Stimulated activated CD4-positive, alpha-beta T cell treated with anti-CD3 and anti-CD28 coated beads, Interleukin-4, amount 100 ng/mL, for 24 hours (primary cell): ENCODE results near the gene RTL10.

ENCODE experiments used
- DNase-seq: peaks from one replicate; pipeline ENCODE4 v3.0.0-alpha.2; 2020

The RTL10 gene

DNA sequence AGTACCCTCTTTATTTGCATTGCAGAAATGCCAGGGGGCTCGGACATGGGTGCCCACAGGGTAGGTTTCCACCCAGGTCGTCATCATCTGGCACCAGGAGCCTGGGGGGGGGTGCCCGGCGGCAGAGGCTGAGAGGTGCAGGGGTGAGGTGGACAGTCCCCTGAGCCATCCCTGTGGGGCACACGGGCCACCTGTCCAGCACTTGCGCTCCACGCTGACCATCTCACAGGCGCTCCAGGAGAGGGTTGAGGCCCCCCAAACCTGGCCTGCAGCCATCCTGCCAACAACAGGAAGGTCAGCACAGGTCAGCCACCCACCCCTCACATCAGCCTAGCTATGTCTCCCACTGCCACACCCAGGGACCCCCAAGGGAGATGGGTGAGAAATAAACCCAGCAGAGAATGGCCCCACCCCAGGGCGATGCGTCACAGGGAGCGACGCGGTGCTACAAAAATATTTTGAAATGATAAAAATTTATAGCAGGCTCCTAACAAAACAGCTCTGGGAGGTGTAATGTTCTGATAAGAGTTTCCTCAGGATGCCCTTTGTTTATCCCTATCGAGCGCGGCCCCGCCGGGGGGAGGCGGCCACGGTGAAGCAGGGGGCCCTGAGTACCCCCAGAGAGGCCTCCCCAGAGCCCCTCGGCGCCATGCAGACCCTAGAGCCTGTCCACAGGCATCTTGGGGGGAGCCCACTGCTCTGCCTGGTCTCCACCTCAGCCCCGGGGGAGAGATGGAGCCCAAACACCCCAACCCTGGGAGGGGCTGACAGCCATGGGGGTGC is 21.0 kb upstream of the RTL10 start:
- no peak for DNase-seq

DNA sequence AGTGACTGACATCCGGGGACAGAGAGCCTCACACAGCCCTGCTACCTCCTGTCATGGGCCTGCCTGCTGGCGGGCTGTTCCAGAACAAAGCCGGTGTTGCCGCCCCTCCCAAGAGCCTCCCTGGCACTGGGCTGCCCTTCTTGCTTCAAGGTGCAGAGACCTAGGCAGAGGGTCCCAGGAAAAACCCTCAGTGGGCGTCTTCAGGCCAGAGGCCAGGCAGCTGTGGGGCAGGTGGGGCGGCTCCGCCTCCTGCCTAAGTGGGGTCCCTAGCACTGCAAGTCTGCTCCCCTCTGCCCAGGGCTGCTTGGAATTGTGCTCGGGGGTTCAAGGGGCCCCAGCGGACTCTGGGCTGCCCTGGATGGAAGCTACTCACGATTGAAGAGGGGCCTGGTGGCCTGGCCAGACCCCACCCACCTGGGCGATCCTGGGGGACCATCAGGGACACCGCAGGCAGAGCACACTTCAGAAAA is 20.4 kb upstream of the RTL10 start:
- no peak for DNase-seq

DNA sequence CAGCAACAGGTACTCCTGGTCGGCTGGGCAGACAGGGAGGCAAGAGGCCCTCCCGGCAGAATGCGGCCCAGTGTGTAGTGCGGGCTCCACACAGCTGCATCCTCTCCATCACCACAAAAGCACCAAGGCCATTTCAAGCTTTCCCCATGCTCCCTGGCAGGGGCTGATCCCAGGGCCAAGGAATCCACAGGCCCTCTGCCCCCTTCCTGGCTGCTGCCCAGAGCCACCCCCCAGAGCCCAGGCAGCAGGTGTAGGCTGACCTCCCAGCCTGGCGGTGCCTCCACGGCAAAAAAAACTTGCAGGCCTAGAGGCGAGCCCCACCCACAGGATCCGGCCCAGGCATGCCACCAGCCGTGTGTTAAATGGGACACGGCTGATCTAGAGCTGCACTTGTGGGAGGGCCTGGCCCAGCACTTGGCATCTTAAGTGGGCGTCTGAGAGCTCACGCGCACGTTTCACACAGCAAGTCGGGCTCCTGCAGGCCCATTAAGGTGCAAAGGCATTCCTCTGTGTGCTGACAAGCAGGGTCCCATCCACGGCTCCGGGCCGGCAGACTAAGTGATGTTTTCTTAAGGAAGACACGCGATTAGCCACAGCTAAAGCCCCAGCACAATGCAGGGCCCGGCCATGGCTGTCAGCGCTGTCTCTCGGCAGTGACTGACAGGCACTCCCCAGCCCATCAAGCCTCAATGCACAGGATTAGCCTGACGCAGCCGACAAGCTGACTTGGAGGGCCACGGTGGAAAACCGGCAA is 19.8 kb upstream of the RTL10 start:
- DNase-seq, result no peak

GRCh38 chr22:19873960-19874306 is 19.3 kb upstream of the RTL10 start:
- no peak for DNase-seq

DNA sequence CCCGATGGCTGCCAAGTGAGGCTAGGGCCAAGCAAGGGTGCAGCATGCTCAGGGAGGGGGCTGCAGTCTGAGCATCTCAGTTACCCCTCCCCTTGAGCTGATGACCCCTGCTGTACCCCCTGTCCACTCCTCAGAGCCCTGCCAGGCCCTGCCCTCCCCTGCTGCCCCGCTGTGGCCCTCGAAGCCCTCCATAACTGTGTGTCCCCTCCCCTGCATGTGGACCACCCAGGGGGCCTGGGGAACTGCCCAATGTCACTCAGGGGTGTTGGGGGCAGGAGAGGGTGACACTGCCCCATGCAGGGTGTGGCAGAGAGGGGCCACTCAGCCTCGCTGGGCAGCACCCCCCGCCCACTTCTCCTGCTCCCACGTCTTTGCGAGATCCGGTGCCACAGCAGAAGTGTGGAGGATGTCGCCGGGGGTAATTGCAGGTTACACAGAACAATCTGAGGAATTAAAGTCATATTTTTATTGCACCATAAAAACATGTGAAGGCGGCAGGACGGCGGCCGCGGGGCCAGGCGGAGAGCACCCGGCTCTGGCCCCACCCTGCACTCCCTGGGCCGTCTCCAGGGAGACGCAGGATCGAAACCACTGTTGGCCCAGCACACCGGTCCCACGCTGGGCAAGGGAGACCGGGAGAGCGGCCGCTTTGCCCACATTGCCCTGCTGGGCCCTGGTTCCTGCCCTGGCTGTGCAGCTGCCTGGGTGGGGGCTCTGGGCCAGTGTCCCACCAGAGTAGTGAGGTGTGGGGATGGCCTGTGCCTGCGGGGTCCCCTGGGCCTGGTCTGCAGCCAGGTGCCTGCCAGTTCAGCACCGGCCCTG is 18.7 kb upstream of the RTL10 start:
- no peak for DNase-seq

- DNase-seq, result no peak
These were observed 18.1 kb upstream of the RTL10 start for GRCh38 chr22:19872779-19873137.

DNA sequence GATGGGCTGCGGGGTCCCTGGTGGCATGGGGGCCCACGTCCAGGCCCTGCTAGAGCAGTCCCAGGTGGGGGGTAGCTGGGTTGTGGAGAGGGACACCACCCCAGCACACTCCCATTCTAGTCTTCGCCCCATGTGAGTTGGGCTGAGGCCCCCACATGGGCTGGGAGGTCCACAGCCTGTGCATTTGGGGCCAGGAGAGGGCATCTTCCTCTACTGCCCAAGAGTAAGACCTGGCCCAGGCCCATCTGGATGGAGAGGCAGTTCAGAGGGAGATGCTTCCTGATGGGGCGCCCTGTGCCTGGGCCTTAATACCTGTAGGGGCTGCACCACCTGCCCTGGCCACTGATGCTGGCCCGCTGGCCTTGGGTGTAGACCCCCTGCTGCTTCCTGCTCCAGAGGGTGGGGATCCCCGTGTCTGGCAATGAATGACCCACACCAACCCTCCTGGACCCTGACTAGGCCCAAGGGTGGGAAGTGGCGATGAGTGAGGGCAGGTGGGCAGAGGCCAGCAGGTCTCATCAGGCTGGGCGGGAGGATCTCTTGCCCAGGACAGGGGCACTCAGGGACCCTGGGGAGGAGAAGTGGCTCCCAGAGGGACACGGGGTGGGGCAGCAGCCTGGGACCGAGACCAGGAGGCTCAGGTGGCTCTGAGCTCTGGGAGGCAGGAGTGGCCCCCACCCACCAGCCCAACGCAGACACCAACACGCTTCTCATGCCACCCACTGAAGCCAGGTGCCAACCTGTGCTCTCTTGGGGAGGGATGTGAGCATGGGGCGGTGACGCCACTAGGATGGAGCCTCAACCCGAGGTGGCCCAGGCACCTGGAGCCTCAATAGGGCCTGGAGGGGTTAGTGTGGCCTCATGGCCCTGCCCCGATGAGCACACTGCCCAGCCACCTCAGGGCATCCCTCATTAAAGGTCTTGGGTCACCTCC is 17.4 kb upstream of the RTL10 start:
- no peak for DNase-seq

DNA sequence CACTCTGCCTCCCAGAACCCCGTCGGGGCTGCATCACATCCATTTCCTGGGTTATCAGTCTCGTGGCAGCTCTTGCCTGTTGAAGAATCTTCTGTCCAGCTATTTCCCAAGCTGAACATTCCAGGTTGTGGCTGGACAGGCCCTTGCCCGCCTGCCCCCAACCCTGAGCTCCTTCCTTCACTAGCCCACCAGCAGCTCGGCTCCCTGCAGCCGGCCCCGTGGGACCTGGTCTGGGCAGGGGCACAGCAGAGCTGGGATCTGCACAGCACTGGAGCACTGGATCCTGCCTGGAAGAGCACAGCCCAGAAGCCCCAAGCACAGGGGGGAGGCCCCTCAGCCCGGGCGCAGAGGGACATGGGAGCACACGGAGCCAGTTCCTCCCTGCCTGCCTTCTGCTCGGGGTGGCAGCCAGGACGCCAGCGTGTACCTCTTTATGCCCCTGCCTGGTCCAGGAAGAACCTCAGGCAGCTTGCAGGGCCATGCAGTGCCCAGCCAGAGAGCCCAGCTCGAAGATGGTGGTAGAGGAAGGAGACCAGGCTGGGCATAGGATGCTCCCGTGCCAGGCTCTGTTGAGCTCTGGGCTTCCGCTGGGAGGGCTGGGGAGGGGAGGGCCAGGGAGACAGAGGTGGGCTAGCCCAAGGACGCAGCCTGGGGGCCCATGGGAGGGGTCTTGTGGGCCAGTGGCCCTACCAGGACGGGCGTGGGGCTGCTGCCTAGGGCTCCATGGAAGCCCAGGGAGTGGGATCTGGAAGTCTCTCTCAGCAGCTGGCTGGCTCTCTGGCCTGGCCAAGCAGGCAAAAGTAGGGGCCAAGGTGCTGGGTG is 16.6 kb upstream of the RTL10 start:
- DNase-seq, result no peak

DNA sequence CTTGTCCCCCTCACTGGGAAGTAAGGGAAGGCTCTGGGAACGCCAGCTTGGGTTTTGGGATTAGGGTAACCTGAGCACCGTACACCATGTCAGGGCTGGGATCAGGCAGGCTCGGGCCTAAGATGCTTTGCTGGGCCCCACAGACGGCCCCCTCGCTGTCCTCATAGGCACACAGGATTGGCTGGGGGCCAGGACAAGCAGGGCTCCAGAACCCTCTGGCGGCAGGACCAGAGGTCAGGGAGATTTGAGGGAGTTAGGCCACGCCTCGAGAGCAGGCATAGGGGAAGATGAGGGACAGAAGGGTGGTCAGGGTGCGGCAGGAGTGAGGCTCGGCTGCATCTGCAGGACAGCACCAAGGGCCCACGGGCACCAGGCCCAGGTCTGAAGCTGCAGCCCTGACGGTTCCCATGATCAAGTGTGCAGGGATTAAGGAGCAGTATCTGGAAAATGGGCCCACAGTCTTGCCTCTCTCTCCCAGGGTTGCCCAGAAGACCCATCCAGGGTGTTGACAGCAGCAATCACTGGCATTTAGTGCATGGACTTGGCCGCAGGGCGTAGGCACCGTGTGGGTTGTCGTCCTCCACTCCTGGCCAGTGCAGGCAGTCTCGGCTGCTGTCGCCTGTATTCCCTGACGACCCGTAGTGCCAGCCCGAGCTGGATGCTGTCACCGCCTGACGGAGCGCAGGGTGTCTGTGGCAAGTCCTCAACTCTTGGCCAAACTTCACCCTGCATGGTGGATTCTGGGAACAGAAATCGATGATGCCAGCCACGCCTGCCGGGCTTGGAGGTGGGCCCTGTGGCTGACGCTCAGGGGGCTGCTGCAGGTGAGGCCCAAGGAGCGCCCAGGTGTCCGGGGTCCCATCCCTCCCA is 15.7 kb upstream of the RTL10 start:
- DNase-seq, result no peak

DNA sequence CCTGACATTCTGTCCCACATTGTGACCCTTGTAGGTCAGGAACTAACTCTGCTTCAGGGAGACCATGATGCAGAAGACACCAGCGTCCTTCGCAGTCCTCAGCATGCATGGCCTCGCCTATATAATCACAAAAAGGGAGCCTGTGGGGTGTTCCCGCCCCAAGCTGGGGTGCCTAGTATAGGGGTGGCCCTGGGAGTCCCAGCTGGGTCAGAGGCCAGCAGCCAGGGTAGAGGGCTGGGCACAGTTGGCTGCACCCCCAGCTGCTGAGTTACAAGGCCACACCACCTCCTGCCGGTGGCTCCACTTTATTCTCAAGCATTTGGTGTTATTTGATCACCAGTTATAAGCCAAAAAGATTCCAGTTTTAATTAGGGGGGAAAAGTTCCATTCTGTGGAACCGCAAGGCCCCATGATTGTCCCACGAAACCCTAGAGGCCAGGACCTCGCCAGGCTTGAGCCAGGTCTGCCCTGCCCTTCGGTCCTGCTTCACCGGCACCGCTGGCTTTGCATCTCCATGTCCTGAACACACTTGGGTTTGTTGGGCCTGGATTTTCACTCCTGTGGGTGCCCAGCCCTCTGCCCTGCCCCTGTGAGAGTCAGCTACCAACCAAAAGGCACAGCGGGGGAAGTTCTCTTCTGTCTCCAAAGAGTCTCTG is 15.0 kb upstream of the RTL10 start:
- DNase-seq, result no peak

- no peak for DNase-seq
These were observed 14.2 kb upstream of the RTL10 start for GRCh38 chr22:19868773-19869471.

DNA sequence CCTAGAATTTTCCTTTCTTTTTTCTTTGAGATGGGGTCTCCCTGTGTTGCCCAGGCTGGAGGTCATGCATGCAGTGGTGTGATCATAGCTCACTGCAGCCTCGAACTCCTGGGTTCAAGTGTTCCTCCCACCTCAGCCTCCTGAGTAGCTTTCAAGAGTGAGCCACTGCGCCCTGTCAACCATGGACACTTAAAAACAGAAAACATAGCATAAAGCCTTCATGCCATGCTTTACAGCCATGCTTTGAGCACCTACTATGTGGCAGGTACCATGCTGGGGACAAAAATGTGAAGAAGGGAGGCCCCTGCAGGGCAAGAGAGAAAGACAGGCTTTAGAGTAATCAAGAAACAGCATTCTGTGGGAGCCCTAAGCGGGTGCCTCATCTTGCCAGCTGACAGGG is 13.7 kb upstream of the RTL10 start:
- DNase-seq, result no peak

GRCh38 chr22:19867617-19868016 is 12.9 kb upstream of the RTL10 start:
- DNase-seq, result no peak

DNA sequence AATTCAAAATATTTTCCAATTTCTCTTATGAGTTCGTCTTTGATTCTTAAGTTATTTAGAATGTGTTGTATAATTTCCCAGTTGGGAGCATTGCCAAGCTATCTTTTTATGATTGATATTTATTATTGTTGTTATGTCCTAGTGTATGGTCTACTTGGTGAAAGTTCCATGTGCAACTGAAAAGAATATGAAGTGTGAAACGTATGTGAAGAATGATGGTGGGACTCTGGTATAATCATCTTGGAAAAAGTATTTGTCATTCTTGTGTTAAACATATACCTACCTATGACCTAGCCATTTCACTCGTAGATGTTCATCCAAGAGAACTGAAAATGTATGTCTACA is 12.0 kb upstream of the RTL10 start:
- DNase-seq, result no peak

- no peak for DNase-seq
These were observed 10.6 kb upstream of the RTL10 start for GRCh38 chr22:19865141-19865829.

DNA sequence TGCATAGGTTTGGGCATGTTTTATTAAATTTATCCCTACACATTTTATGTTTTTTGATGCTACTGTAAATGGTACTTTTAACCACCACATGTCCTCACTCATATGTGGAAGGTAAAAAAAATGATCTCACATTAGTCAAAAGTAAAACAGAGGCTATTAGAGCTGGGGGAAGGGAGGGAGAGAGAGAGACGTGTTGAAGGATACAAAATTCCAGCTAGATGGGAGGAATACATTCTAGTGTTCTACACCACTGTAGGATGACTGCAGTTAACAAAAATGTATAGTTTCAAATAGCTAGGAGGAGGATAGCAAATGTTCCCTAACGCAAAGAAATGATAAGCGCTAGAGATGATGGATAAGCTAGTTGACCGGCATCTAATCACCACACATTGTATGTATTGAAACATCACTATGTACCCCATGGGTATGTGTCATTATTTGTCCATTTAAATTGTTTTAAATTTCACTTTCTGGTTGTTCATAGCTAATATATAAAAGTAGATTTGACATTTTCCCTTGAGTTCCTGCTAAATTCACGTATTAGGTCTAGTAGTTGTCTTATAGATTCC is 9.9 kb upstream of the RTL10 start:
- no peak for DNase-seq

DNA sequence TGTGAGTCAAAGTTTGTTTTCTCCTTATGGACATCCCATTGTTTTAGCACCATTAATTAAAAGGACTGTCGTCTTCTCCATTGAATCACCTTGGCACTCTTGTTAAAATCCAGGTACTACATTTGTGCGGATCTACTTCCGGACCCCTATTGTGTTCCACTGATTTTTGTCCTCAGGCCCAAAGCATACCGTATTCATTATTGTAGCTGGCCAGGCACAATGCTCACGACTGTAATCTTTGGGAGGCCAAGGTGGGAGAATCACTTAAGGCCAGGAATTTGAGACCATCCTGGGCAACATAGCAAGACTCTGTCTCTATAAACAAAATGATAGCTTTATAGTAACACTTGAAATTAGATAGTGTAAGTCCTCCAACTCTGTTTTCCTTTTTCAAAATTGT is 8.9 kb upstream of the RTL10 start:
- no peak for DNase-seq

- no peak for DNase-seq
These were observed 8.1 kb upstream of the RTL10 start for GRCh38 chr22:19862619-19863246.
